Measurements from ENCODE around the gene LRRC43. TPM values are rescaled to one million over a fixed set of nuclear protein-coding genes. Genes with fewer than 3 reads are reported as not detected.
"Not testable (repeated sequence)": the region's sequence is repeated elsewhere in the genome, so short reads cannot be mapped to it uniquely, and the experiment has no call there.

Gene LRRC43
- total RNA-seq, 1 experiment from 2014 or later: 0.34 TPM

DNA sequence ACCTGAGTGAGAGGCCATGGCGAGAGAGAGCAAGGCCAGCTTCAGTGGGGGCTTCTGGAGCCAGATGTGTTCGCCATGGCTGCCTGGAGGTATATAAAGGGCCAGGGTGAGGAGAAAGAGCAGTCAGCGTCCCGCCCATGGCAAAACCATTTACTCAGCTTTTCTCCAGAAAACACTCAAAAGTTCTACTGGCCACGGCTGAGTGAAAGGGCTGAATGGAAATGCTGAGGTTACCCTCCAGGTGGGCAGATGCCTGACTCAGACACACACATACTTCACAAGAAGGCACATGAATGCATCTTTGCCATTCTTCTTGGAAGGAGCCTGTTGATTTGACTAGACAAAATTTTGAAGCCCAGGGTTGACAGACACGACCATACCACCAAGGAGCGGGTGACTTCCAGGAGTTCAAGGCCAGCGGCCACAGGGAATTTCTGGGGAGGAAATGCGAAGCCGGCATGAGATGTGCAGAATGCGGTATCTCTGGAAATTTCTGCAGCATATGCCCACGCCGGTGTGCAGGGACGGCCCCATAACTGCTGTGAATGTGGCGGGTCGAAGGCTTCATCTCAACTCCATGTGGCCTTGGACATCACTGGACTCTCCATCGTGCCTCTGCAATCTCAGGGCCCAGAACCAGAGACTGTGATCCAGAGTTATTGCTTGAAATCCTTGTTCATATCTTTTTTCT lies 8.6 kb upstream of the LRRC43 start, which contains the start of gene IL31:
TSS of gene IL31 (minus strand) at position 67 of the 691 bp plus-strand sequence. CDS start at position 18, 49 bp downstream.
- Mint-ChIP-seq H3K36me3 (ENCODE audit: insufficient read depth, unreplicated experiment) (no peaks in the 10 kb centered on the region), H3K4me1 (ENCODE audit: low read depth, unreplicated experiment) (peaks cover 8% of the 10 kb centered on the region), H3K27ac (ENCODE audit: unreplicated experiment) (no peak within 1 kb of the TSS), H3K27me3 (ENCODE audit: insufficient read depth, unreplicated experiment) (no peaks in the 10 kb centered on the region), H3K9me3 (ENCODE audit: unreplicated experiment) (no peaks in the 10 kb centered on the region), H3K4me3 (ENCODE audit: unreplicated experiment) (no peak within 1 kb of the TSS)
- ChIA-PET CTCF (no interaction called here), POLR2A (no interaction called here)
- TF ChIP-seq, protein P1, sequence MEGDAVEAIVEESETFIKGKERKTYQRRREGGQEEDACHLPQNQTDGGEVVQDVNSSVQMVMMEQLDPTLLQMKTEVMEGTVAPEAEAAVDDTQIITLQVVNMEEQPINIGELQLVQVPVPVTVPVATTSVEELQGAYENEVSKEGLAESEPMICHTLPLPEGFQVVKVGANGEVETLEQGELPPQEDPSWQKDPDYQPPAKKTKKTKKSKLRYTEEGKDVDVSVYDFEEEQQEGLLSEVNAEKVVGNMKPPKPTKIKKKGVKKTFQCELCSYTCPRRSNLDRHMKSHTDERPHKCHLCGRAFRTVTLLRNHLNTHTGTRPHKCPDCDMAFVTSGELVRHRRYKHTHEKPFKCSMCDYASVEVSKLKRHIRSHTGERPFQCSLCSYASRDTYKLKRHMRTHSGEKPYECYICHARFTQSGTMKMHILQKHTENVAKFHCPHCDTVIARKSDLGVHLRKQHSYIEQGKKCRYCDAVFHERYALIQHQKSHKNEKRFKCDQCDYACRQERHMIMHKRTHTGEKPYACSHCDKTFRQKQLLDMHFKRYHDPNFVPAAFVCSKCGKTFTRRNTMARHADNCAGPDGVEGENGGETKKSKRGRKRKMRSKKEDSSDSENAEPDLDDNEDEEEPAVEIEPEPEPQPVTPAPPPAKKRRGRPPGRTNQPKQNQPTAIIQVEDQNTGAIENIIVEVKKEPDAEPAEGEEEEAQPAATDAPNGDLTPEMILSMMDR (IDR thresholded peaks at IDR 0.05; ENCODE audit: insufficient read depth in 1 of 2, low read depth in 1 of 2, low read length in 1 of 2, severe bottlenecking in 1 of 2, unreplicated experiment in 1 of 2): no peak
- H3K4me1 ChIP-seq: peaks cover 7% of the 10 kb centered on the region; the same call in 1 of the 2 replicates
- H3K27me3 ChIP-seq (replicated peaks; ENCODE audit: control insufficient read depth, insufficient read depth, low read length): no peaks in the 10 kb centered on the region
- no TSS peak for BruUV-seq (replicated peaks)
- DNase-seq: no peak
- no peak within 1 kb of the TSS for H3K4me3 ChIP-seq (ENCODE audit: low read depth, low read length)
- intact Hi-C loops (cut with micrococcal nuclease; ENCODE audit: unreplicated experiment): no loop called here
- no peaks in the 10 kb centered on the region for H3K9me3 ChIP-seq
- H3K36me3 ChIP-seq (ENCODE audit: control insufficient read depth, insufficient read depth, low read length): no peaks in the 10 kb centered on the region

DNA sequence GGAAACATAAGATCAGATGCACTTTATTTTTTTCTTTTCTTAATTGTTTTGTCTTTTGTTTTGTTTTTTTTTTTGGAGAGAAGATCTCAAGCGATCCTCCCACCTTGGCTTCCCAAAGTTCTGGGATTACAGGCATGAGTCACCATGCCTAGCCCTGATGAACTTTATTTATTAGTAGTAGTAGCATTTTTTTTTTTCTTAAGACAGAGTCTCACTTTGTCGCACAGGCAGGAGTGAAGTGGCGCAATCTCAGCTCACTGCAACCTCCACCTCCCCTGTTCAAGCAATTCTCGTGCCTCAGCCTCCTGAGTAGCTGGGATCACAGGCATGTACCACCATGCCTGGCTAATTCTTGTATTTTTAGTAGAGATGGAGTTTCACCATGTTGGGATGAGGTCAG lies 6.5 kb upstream of the LRRC43 start:
- H3K36me3 Mint-ChIP-seq (ENCODE audit: insufficient read depth, unreplicated experiment); intact Hi-C loops (cut with micrococcal nuclease; ENCODE audit: unreplicated experiment); BruUV-seq (replicated peaks); POLR2A ChIA-PET; H3K36me3 ChIP-seq (ENCODE audit: control insufficient read depth, insufficient read depth, low read length); H3K4me1 Mint-ChIP-seq (ENCODE audit: low read depth, unreplicated experiment); H3K9me3 ChIP-seq; H3K27me3 ChIP-seq (replicated peaks; ENCODE audit: control insufficient read depth, insufficient read depth, low read length); H3K9me3 Mint-ChIP-seq (ENCODE audit: unreplicated experiment); DNase-seq; H3K4me3 ChIP-seq (ENCODE audit: low read depth, low read length); H3K27me3 Mint-ChIP-seq (ENCODE audit: insufficient read depth, unreplicated experiment); H3K4me3 Mint-ChIP-seq (ENCODE audit: unreplicated experiment); H3K4me1 ChIP-seq; H3K27ac Mint-ChIP-seq (ENCODE audit: unreplicated experiment): not testable (repeated sequence)
- CTCF ChIA-PET: interaction anchor here (0.6 kb wide), 1 partner anchor 14 kb away, joined by 3 read pairs; no protein-coding TSS in a partner anchor

DNA sequence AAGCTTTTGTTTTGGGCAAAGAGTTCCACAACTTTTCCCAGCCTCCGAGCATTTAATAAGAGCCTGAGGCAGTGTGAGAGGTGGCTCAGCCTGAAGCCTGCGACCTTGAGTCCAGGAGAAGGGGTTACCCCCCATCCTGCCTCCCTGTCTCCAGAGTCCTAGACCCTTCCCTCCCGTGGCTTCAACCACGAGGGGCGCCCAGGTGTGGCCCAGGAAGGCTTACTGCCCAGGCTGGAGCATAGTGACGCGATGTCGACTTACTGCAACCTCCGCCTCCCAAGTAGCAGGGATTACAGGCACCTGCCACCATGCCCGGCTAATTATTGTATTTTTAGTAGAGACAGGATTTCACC lies 641 bp downstream of the LRRC43 start:
- ChIA-PET POLR2A (no interaction called here), CTCF (interaction anchor here (1.0 kb wide), 1 partner anchor 129 kb away, joined by 3 read pairs; no protein-coding TSS in a partner anchor)
- Histone ChIP-seq H3K4me3 (ENCODE audit: low read depth, low read length) (no peak overlapping the region; the same call in 1 of the 2 replicates), H3K36me3 (ENCODE audit: control insufficient read depth, insufficient read depth, low read length) (no peaks in the 10 kb centered on the region), H3K9me3 (no peaks in the 10 kb centered on the region), H3K4me1 (no peaks in the 10 kb centered on the region), H3K27me3 (replicated peaks; ENCODE audit: control insufficient read depth, insufficient read depth, low read length) (no peaks in the 10 kb centered on the region)
- BruUV-seq (replicated peaks): no TSS peak
- no peak for DNase-seq
- TF ChIP-seq, protein P1 (IDR thresholded peaks at IDR 0.05; ENCODE audit: insufficient read depth in 1 of 2, low read depth in 1 of 2, low read length in 1 of 2, severe bottlenecking in 1 of 2, unreplicated experiment in 1 of 2): no peak
- Mint-ChIP-seq H3K4me3 (ENCODE audit: unreplicated experiment) (peak overlapping the region; percentile 69), H3K36me3 (ENCODE audit: insufficient read depth, unreplicated experiment) (no peaks in the 10 kb centered on the region), H3K27me3 (ENCODE audit: insufficient read depth, unreplicated experiment) (no peaks in the 10 kb centered on the region), H3K27ac (ENCODE audit: unreplicated experiment) (no peak overlapping the region), H3K4me1 (ENCODE audit: low read depth, unreplicated experiment) (no peaks in the 10 kb centered on the region), H3K9me3 (ENCODE audit: unreplicated experiment) (no peaks in the 10 kb centered on the region)
- intact Hi-C loops (cut with micrococcal nuclease; ENCODE audit: unreplicated experiment): no loop called here
